ENCODE data around the gene CDKAL1. TPM values are rescaled to one million over a fixed set of nuclear protein-coding genes. Genes with fewer than 3 reads are reported as not detected.

CDKAL1 gene
- total RNA-seq, 2 donors from 2014 or later: 23.5 to 26.4 TPM

DNA sequence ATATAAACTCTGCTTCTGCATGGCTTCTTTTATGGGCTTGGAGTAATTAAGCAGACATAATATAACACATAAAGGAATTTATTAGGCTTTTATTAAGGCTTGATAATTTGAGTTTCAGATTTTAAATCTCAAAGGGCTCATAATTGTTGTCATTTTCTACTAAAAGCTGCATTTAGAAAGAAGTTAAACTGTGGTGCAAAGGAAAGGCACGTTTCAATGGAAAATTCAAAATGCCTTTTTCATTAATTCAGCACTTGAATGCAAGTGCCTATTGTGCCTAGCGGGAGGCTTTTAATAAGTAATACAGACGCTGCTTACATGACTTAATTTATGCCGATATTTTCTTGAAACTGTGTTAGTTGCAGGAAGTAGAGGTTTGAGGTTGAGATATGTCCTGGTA lies 627.5 kb downstream of the CDKAL1 start:
- Mint-ChIP-seq H3K36me3 (ENCODE audit: low read depth) (no peaks in the 10 kb centered on the region), H3K4me3 (no peak overlapping the region), H3K27me3 (ENCODE audit: insufficient read depth) (no peaks in the 10 kb centered on the region), H3K9me3 (no peaks in the 10 kb centered on the region), H3K4me1 (peaks cover 21% of the 10 kb centered on the region), H3K27ac (no peak overlapping the region)
- Histone ChIP-seq H3K36me3 (ENCODE audit: control insufficient read depth, insufficient read depth, low read length) (no peaks in the 10 kb centered on the region), H3K9ac (ENCODE audit: extremely low read depth, low read length, poor library complexity, severe bottlenecking) (no peak overlapping the region), H3K4me1 (ENCODE audit: control insufficient read depth, insufficient read depth, low read length) (peaks cover 7% of the 10 kb centered on the region), H3K4me3 (ENCODE audit: low read length) (no peak overlapping the region), H3K27ac (ENCODE audit: low read depth, low read length) (no peak overlapping the region), H3K27me3 (ENCODE audit: control insufficient read depth, insufficient read depth, low read length, poor library complexity, severe bottlenecking) (no peaks in the 10 kb centered on the region), H3K9me3 (ENCODE audit: control insufficient read depth, low read length) (no peaks in the 10 kb centered on the region)
- 84 to 87% methylated on average over 4 of the region's 4 CpGs for WGBS, 2 experiments (ENCODE audit: insufficient coverage in 1 of 2, insufficient read length in 1 of 2)
- TF ChIP-seq CTCF (conservative IDR thresholded peaks at IDR 0.05): no peak
- DNase-seq: no peak

DNA sequence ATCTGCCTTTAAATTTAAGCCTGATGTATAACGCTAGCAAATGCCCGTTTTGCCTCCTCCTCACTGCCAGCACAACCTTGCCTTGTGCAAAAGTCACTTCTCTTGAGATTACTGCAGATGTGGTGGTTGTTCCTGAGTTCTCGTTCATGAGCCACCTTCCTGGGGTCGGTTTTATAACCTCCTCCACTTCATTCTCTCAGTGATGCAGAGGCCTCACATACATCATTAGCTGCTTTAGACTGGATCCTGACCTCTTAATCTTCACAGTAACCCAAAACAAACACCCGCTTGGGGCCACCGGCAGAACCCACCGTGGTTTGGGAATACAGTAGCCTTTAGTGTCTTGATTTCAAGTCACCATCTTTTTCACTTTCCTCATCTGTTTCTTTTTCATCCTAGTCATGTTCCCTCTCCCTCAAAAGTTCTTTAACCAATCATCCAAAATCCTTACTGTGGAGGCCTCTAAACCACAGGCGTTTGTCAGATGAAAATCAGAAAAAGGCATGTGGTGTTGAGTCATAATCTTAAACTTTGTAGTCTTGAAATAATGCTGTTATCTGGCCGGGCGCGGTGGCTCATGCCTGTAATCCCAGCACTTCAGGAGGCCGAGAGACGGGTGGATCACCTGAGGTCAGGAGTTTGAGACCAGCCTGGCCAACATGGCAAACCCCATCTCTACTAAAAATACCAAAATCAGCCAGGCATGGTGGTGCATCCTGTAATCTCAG lies 629.0 kb downstream of the CDKAL1 start:
- H3K4me3 ChIP-seq (ENCODE audit: low read length): no peak overlapping the region
- Mint-ChIP-seq H3K4me3 (no peak overlapping the region), H3K27ac (no peak overlapping the region), H3K4me1 (peaks cover 13% of the 10 kb centered on the region), H3K27me3 (ENCODE audit: insufficient read depth) (no peaks in the 10 kb centered on the region), H3K9me3 (no peaks in the 10 kb centered on the region), H3K36me3 (ENCODE audit: low read depth) (no peaks in the 10 kb centered on the region)
- H3K27ac ChIP-seq (ENCODE audit: low read depth, low read length): no peak overlapping the region
- WGBS, 2 experiments (ENCODE audit: insufficient coverage in 1 of 2, insufficient read length in 1 of 2): 93 to 95% methylated on average over 9 to 13 of the region's 13 CpGs
- peaks cover 4% of the 10 kb centered on the region for H3K4me1 ChIP-seq (ENCODE audit: control insufficient read depth, insufficient read depth, low read length)
- H3K36me3 ChIP-seq (ENCODE audit: control insufficient read depth, insufficient read depth, low read length): no peaks in the 10 kb centered on the region
- TF ChIP-seq CTCF (conservative IDR thresholded peaks at IDR 0.05): no peak
- no peak overlapping the region for H3K9ac ChIP-seq (ENCODE audit: extremely low read depth, low read length, poor library complexity, severe bottlenecking)
- DNase-seq: no peak
- no peaks in the 10 kb centered on the region for H3K9me3 ChIP-seq (ENCODE audit: control insufficient read depth, low read length)
- no peaks in the 10 kb centered on the region for H3K27me3 ChIP-seq (ENCODE audit: control insufficient read depth, insufficient read depth, low read length, poor library complexity, severe bottlenecking)

- Mint-ChIP-seq H3K4me1 (peaks cover 10% of the 10 kb centered on the region), H3K9me3 (no peaks in the 10 kb centered on the region), H3K4me3 (no peak overlapping the region), H3K36me3 (ENCODE audit: low read depth) (no peaks in the 10 kb centered on the region), H3K27ac (no peak overlapping the region), H3K27me3 (ENCODE audit: insufficient read depth) (no peaks in the 10 kb centered on the region)
- no peaks in the 10 kb centered on the region for H3K27me3 ChIP-seq (ENCODE audit: control insufficient read depth, insufficient read depth, low read length, poor library complexity, severe bottlenecking)
- H3K27ac ChIP-seq (ENCODE audit: low read depth, low read length): no peak overlapping the region
- TF ChIP-seq CTCF (conservative IDR thresholded peaks at IDR 0.05): no peak
- WGBS, 2 experiments (ENCODE audit: insufficient coverage in 1 of 2, insufficient read length in 1 of 2): 95% methylated on average over 2 of the region's 2 CpGs; no CpG with 5 or more reads in 1 of the 2 experiments
- H3K36me3 ChIP-seq (ENCODE audit: control insufficient read depth, insufficient read depth, low read length): no peaks in the 10 kb centered on the region
- H3K9ac ChIP-seq (ENCODE audit: extremely low read depth, low read length, poor library complexity, severe bottlenecking): no peak overlapping the region
- no peaks in the 10 kb centered on the region for H3K9me3 ChIP-seq (ENCODE audit: control insufficient read depth, low read length)
- no peak overlapping the region for H3K4me3 ChIP-seq (ENCODE audit: low read length)
- DNase-seq: no peak
- H3K4me1 ChIP-seq (ENCODE audit: control insufficient read depth, insufficient read depth, low read length): no peaks in the 10 kb centered on the region
Observed at GRCh38 chr6:21163838-21164180, 629.6 kb downstream of the CDKAL1 start.

All from endodermal cell (in vitro differentiated cells).